GM12874 (cell line): ENCODE data around the gene DNAJB1.

ENCODE experiments used
- TF ChIP-seq, protein P1 (sequence below): IDR thresholded peaks from 2 replicates; pipeline ENCODE4 v1.5.1; 2011; ENCODE audit warnings: low read depth, mild to moderate bottlenecking, control low read depth, low read length, moderate library complexity; ENCODE audit not compliant: insufficient read depth

The DNAJB1 gene

DNA sequence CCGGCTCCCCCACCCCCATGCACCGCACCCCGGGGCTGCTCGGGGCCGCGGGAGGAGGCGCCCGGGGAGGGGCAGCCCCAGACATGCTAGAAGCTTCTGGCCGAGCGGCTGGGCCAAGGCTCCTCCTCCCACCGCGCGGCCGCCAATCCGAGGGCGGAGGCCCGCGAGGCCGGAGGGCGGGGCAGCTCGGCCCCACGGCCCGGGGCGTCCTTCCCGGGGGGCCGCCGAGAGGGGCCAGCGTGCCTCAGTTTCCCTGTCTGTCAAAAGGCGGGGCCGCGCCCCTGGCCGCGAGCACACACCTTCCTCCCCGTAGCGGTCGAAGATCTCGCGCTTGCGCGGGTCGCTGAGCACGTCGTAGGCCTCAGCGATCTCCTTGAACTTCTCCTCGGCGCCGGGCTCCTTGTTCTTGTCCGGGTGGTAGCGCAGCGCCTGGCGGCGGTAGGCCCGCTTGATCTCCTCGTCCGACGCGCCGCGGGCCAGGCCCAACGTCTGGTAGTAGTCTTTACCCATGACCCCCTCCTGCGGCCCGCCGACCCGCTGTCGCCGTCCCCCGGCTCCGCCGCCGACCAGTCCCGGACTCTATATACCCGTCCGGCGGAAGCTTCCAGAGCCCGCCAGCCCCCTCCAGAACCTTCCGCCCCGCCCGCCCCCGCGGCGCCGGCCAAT, at the start of gene DNAJB1:
Gene DNAJB1 (minus strand): TSS at position 558 of the 666 bp plus-strand sequence. CDS start 48 bp downstream, at position 510.
- TF ChIP-seq, protein P1, sequence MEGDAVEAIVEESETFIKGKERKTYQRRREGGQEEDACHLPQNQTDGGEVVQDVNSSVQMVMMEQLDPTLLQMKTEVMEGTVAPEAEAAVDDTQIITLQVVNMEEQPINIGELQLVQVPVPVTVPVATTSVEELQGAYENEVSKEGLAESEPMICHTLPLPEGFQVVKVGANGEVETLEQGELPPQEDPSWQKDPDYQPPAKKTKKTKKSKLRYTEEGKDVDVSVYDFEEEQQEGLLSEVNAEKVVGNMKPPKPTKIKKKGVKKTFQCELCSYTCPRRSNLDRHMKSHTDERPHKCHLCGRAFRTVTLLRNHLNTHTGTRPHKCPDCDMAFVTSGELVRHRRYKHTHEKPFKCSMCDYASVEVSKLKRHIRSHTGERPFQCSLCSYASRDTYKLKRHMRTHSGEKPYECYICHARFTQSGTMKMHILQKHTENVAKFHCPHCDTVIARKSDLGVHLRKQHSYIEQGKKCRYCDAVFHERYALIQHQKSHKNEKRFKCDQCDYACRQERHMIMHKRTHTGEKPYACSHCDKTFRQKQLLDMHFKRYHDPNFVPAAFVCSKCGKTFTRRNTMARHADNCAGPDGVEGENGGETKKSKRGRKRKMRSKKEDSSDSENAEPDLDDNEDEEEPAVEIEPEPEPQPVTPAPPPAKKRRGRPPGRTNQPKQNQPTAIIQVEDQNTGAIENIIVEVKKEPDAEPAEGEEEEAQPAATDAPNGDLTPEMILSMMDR, result no peak

DNA sequence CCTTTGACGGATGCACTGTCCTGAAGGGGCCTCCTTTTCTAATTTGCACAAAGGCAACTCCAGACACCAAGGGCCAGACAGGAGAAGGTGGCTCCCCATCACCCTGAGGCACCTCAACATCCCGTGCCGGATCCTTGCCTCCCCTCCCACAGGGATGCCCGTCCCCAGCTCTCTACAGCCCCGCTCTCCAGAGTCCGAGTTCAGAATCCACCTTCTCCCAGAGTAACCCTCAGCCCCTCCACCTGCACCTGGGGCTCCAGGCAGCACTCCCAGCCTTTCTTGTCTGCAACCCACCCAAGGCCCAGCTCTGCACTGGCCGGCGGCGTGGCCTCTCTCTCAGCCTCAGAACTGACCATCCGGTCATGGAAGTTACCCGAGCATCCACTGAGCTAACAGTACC, 48.9 kb upstream of the DNAJB1 start:
- TF ChIP-seq, protein P1, result no peak

DNA sequence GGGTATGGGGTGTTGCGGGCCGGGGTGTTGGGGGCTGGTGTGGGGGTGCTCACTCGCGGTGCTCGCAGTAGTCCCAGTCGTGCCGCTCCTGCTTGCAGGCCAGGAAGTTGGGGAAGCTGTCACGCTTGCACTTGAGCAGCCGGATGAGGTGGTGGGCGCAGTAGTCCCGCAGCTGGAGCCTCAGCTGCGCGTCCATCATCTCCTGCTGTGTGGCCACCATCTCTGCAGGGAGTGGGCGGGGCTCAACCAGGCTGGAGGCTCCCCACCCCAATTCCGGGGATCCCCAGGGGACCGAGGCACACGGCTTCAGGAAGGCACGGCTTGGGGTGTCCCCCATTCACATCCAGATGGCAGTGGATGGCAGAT, 48.5 kb upstream of the DNAJB1 start:
- TF ChIP-seq, protein P1, result no peak

DNA sequence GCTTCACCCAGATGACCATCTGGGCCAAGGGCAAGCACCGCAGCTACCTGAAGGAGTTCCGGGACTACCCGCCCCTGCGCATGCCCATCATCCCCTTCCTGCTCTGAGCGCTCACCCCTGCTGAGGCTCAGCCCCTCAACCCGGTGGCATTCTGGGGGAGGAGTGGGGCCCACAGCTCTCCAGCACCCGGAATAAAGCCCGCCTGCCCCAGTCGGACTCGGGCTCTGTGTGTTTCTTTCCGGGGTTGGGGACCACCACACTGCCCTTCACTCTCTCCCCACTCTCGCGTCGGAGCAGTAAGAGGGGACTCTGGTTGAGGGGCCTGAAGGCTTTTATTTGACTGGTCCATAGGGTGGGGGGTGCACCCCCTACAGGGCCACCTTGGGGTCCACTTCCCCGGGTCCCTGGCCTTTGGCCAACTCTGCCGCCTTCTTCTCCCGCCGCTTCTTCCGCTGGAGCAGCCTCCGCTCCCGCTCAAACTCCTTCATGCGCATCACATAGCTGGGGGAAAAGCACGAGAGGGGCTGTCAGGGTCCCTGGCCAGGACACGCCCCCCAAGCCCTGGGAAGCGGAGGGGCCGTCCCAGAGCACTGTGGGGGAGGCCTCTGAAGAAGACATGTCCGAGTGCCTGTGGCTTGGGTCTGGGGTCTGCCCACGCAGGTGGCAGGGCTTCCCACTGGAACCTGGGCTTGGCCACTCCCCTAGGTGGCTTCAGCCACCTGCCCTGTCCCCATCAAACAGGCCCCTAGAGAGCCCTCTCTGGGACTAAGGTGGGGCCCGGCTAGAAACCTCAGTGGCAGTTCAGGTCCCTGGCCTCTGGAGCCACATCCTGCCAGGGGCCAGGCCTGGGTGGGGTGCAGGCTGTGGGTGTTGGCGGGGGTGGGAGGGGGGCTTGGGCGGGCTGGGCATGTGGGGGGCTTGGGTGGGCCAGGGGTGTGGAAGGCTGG, 47.8 kb upstream of the DNAJB1 start:
- TF ChIP-seq, protein P1, result no peak

DNA sequence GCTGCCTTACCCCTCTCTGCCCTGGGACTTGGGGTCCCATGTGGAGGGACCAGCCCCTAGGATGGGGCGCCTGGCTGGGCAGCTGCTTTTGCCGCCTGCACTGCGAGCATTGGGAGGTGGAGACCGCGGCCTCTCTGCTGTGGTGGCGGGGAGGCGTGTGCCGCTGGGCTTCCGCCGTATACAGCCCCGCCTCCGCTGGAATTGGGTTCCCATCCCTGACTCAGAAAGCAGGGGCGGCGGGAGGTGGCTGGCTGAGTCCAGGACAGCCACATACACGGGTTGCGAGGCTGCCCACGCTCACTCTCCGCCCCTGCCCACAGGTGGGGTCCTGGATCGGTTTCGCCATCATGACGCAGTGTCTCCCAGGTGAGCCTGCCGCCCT, 47.1 kb upstream of the DNAJB1 start:
- TF ChIP-seq, protein P1, result no peak

DNA sequence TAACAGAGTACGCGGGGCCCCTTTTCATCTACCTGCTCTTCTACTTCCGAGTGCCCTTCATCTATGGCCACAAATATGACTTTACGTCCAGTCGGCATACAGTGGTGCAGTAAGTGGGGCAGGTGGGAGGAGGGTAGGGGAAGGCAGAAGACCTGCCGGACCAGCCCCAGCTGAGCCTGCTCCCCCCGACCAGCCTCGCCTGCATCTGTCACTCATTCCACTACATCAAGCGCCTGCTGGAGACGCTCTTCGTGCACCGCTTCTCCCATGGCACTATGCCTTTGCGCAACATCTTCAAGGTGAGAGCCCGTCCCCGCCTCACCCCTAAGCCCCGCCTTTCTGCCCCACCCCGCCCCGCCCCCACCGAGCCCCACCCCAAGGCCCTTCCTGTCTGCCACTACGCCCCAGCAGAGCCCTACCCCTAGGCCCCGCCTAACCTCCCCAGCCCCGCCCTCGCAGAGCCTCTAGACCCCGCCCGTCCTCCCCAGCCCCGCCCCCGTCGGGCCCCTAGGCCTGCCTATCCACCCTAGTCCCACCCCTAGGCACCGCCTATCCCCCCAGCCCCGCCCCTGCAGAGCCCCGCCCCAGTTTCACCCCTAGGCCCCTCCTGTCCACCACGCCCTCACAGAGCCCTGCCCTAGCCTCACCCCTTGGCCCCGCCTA, 45.9 kb upstream of the DNAJB1 start:
- TF ChIP-seq, protein P1, result no peak

DNA sequence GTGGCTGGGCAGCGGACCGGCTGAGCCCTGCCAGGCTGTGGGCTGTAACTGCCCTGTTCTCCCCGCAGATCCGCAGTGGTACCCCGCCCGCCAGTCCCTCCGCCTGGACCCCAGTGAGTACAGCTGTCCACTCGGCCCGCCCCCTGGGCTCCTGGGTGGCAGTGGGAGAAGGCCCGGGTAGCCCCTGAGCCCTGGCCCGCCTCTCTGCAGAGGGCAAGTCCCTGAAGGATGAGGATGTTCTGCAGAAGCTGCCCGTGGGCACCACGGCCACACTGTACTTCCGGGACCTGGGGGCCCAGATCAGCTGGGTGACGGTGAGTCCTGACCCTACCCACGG, 45.4 kb upstream of the DNAJB1 start:
- TF ChIP-seq, protein P1, result no peak
